H1 (cell line): ENCODE data around the gene C22orf23. TPM values are rescaled to one million over a fixed set of nuclear protein-coding genes. Genes with fewer than 3 reads are reported as not detected.
"Not testable (repeated sequence)": the region's sequence is repeated elsewhere in the genome, so short reads cannot be mapped to it uniquely, and the experiment has no call there.

Source experiments
- CTCF ChIA-PET: fragments of 300-600 bp; sonication (Branson Sonifier 250); formaldehyde crosslinking; loops from one replicate; lab custom pipeline; 2021; ENCODE audit not compliant: partially characterized antibody; lab: Charles Lee
- POLR2A ChIA-PET: fragments of 300-600 bp; sonication (Branson Sonifier 250); formaldehyde crosslinking; loops from one replicate; lab custom pipeline; 2021; ENCODE audit warnings: inconsistent platforms; ENCODE audit not compliant: partially characterized antibody; lab: Charles Lee
- DNase-seq, 2 experiments: peaks; one replicate each; pipeline versions ENCODE4 v3.0.0 to v3.0.0-alpha.2; 2010 to 2022; ENCODE audit warnings: low spot score in 2 of 2, low read depth in 1 of 2, mixed read lengths in 1 of 2
- FAIRE-seq: peaks from 2 replicates; lab custom pipeline; 2011; peaks lifted over from hg19 to GRCh38; lab: Jason Lieb, UNC
- H2AFZ ChIP-seq: 2 replicates; pipeline ENCODE4 v1.8.1; 2012; ENCODE audit warnings: low read length, inconsistent platforms
- H2AK5ac ChIP-seq: 2 replicates; pipeline ENCODE4 v1.6.1; 2013; ENCODE audit warnings: low read depth, low read length
- H2BK120ac ChIP-seq: replicated peaks from 2 replicates; pipeline ENCODE3; 2013; ENCODE audit warnings: low read depth, low read length, inconsistent platforms
- H2BK12ac ChIP-seq: 2 replicates; pipeline ENCODE4 v1.6.1; 2013; ENCODE audit warnings: low read depth, low read length
- H2BK15ac ChIP-seq: 2 replicates; pipeline ENCODE4 v1.6.1; 2013; ENCODE audit warnings: low read length
- H2BK20ac ChIP-seq: 2 replicates; pipeline ENCODE4 v1.6.1; 2013; ENCODE audit warnings: low read length
- H2BK5ac ChIP-seq: 2 replicates; pipeline ENCODE4 v1.6.1; 2013; ENCODE audit warnings: low read depth, low read length
- H3K14ac ChIP-seq: 2 replicates; pipeline ENCODE4 v1.6.1; 2013; ENCODE audit warnings: inconsistent platforms; ENCODE audit not compliant: insufficient read length
- H3K18ac ChIP-seq: 2 replicates; pipeline ENCODE4 v1.6.1; 2013; ENCODE audit warnings: low read length; ENCODE audit errors: extremely low read depth
- H3K23ac ChIP-seq: 2 replicates; pipeline ENCODE4 v1.6.1; 2013; ENCODE audit warnings: inconsistent platforms; ENCODE audit not compliant: insufficient read length
- H3K23me2 ChIP-seq: 2 replicates; pipeline ENCODE4 v1.6.1; 2013; ENCODE audit warnings: low read depth, low read length
- H3K27ac ChIP-seq: 2 replicates; pipeline ENCODE4 v1.6.1; 2011; ENCODE audit warnings: low read depth, low read length, inconsistent platforms
- H3K27me3 ChIP-seq, 4 experiments: replicated peaks in 1 of 4; 1 replicate in 1 of 4; 2 replicates in 3 of 4; pipeline versions ENCODE4 v1.6.1 to v1.8.1; 2011 to 2013; ENCODE audit warnings: low read length in 3 of 4, mild to moderate bottlenecking in 3 of 4, inconsistent platforms in 2 of 4, mixed read lengths in 2 of 4, moderate library complexity in 1 of 4; ENCODE audit not compliant: control insufficient read depth in 3 of 4, insufficient read depth in 3 of 4; ENCODE audit errors: extremely low read depth in 1 of 4
- H3K36me3 ChIP-seq, 4 experiments: 2 replicates each; pipeline versions ENCODE4 v1.6.1 to v1.8.1; 2011 to 2013; ENCODE audit warnings: mild to moderate bottlenecking in 4 of 4, low read length in 3 of 4, moderate library complexity in 2 of 4, control low read depth in 1 of 4, inconsistent platforms in 1 of 4; ENCODE audit not compliant: insufficient read depth in 4 of 4, control insufficient read depth in 2 of 4
- H3K4ac ChIP-seq: replicated peaks from 2 replicates; pipeline ENCODE3; 2013; ENCODE audit warnings: low read length, low read depth, mixed read lengths, inconsistent platforms; ENCODE audit not compliant: insufficient read length
- H3K4me1 ChIP-seq, 4 experiments: replicated peaks in 1 of 4; 1 replicate in 1 of 4; 2 replicates in 3 of 4; pipeline versions ENCODE4 v1.6.1 to v1.8.1; 2011 to 2013; ENCODE audit warnings: low read length in 3 of 4, inconsistent platforms in 2 of 4, mixed read lengths in 1 of 4; ENCODE audit not compliant: insufficient read depth in 4 of 4, control insufficient read depth in 3 of 4
- H3K4me2 ChIP-seq, 2 experiments: 2 replicates each; pipeline versions ENCODE4 v1.6.1 to v1.8.1; 2011 to 2013; ENCODE audit warnings: low read depth in 2 of 2, low read length in 2 of 2, control low read depth in 1 of 2, inconsistent platforms in 1 of 2, mild to moderate bottlenecking in 1 of 2; ENCODE audit not compliant: insufficient read depth in 1 of 2
- H3K4me3 ChIP-seq, 4 experiments: fragments of 200-600, 300-600 bp in 1 of 4; sonication (generic), shearing (Covaris generic), sonication (Bioruptor Twin) in 1 of 4; 2 replicates each; pipeline versions ENCODE4 v1.5.1 to v1.8.1; 2011 to 2016; ENCODE audit warnings: low read length in 4 of 4, low read depth in 3 of 4, control low read depth in 2 of 4, inconsistent platforms in 2 of 4, mild to moderate bottlenecking in 2 of 4, mixed read lengths in 1 of 4, moderate library complexity in 1 of 4; ENCODE audit not compliant: insufficient read depth in 2 of 4; ENCODE audit errors: extremely low read depth in 1 of 4
- H3K56ac ChIP-seq: replicated peaks from 2 replicates; pipeline ENCODE3; 2013; ENCODE audit warnings: low read depth, mild to moderate bottlenecking, mixed read lengths, low read length, inconsistent platforms; ENCODE audit not compliant: insufficient read length
- H3K79me1 ChIP-seq: 2 replicates; pipeline ENCODE4 v1.6.1; 2013; ENCODE audit warnings: low read depth, low read length, control low read depth
- H3K79me2 ChIP-seq, 2 experiments: 2 replicates each; pipeline versions ENCODE4 v1.6.1 to v1.8.1; 2012 to 2013; ENCODE audit warnings: low read length in 2 of 2, mild to moderate bottlenecking in 2 of 2, inconsistent platforms in 1 of 2; ENCODE audit not compliant: insufficient read depth in 2 of 2, control insufficient read depth in 1 of 2
- H3K9ac ChIP-seq, 4 experiments: replicated peaks in 1 of 4; 1 replicate in 1 of 4; 2 replicates in 3 of 4; pipeline versions ENCODE4 v1.6.1 to v1.8.1; 2011 to 2013; ENCODE audit warnings: low read depth in 3 of 4, low read length in 3 of 4, control low read depth in 2 of 4, mild to moderate bottlenecking in 2 of 4, moderate library complexity in 2 of 4, inconsistent platforms in 1 of 4; ENCODE audit errors: extremely low read depth in 1 of 4
- H3K9me3 ChIP-seq, 2 experiments: 2 replicates each; pipeline versions ENCODE4 v1.6.1 to v1.8.1; 2012 to 2013; ENCODE audit warnings: mild to moderate bottlenecking in 2 of 2, moderate library complexity in 2 of 2, control low read depth in 1 of 2, inconsistent platforms in 1 of 2, low read depth in 1 of 2, low read length in 1 of 2, mixed read lengths in 1 of 2; ENCODE audit not compliant: insufficient read depth in 2 of 2
- H4K20me1 ChIP-seq, 2 experiments: replicated peaks in 1 of 2; 2 replicates each; pipeline versions ENCODE3 to v1.8.1; 2011 to 2013; ENCODE audit warnings: inconsistent platforms in 2 of 2, low read length in 2 of 2, mild to moderate bottlenecking in 1 of 2; ENCODE audit not compliant: insufficient read depth in 2 of 2, control insufficient read depth in 1 of 2
- H4K5ac ChIP-seq: 2 replicates; pipeline ENCODE4 v1.6.1; 2013; ENCODE audit warnings: low read length, low read depth, mixed read lengths, inconsistent platforms; ENCODE audit not compliant: insufficient read length
- H4K8ac ChIP-seq: 2 replicates; pipeline ENCODE4 v1.8.0; 2013; ENCODE audit warnings: mild to moderate bottlenecking, moderate library complexity, low read length, inconsistent platforms; ENCODE audit not compliant: insufficient read depth; ENCODE audit errors: extremely low read depth
- H4K91ac ChIP-seq: replicated peaks from 2 replicates; pipeline ENCODE3; 2013; ENCODE audit warnings: low read length, mixed read lengths, inconsistent platforms; ENCODE audit not compliant: insufficient read length
- WGBS, 2 experiments: shearing (Covaris generic) in 1 of 2; methylation state at CpG; one replicate each; pipeline versions ENCODE4 v1.1.6 to v1.1.7; 2013 to 2015; ENCODE audit warnings: low lambda C conversion rate in 2 of 2, mixed read lengths in 2 of 2, inconsistent platforms in 1 of 2, low coverage in 1 of 2, missing lambda C conversion rate in 1 of 2; ENCODE audit not compliant: insufficient replicate concordance in 2 of 2, insufficient coverage in 1 of 2, insufficient read length in 1 of 2; ENCODE audit errors: extremely low coverage in 1 of 2, missing lambda C conversion rate in 1 of 2; 5-methylcytosine and 5-hydroxymethylcytosine counted together
- polyA plus RNA-seq, 7 experiments: library from polyadenylated mRNA; depleted of rRNA in 3 of 7; stranded (reverse) in 5 of 7; unstranded in 2 of 7; fragments of >200 nt in 5 of 7; fragments of 200-250 nt in 2 of 7; gene quantifications; 1 replicate in 5 of 7; 2 replicates in 1 of 7; 4 replicates in 1 of 7; pipeline versions ENCODE4 v1.2.1 to v1.2.3, GENCODE V29; 2011 to 2013; ENCODE audit warnings: missing spikeins in 2 of 7, mixed read lengths in 2 of 7
- total RNA-seq: library from RNA; stranded (reverse); fragmentation: NEBNext Ultra II Directional; extraction: Animal tissue kit (Norgen Biotek cat#: 25700); gene quantifications from 2 replicates; pipeline ENCODE4 v1.2.1, GENCODE V29; 2021

Gene C22orf23
- total and polyA plus RNA-seq, 2 of the 8 experiments (the other 6 are each of a cell fraction or from before 2014, with no cell fraction given), result 0.50 to 0.54 TPM

DNA sequence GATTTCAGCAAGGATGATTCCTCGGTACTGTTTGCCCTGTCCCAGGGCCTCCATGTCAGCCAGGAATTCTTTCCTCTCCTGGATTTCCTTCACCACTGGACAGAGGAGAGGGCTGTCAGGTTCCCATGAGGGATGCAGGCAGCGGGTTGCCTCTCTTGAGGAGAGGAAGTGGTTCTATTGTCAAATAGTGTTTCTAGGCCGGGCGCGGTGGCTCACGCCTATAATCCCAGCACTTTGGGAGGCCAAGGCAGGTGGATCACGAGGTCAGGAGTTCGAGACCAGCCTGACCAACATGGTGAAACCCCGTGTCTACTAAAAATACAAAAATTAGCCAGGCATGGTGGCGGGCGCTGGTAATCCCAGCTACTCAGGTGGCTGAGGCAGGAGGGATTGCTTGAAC is 9.0 kb downstream of the C22orf23 start:
- H4K20me1 ChIP-seq, H3K4me1 ChIP-seq, H3K27me3 ChIP-seq, FAIRE-seq, H4K5ac ChIP-seq, H4K8ac ChIP-seq, H3K4me3 ChIP-seq, H3K79me1 ChIP-seq, H3K4ac ChIP-seq, H2BK20ac ChIP-seq, H2BK5ac ChIP-seq, H3K36me3 ChIP-seq, H3K23ac ChIP-seq, H2AFZ ChIP-seq, H3K9ac ChIP-seq, H3K18ac ChIP-seq, H2BK120ac ChIP-seq, H3K23me2 ChIP-seq, H3K56ac ChIP-seq, H4K91ac ChIP-seq, H2AK5ac ChIP-seq, H3K4me2 ChIP-seq, H3K79me2 ChIP-seq, H2BK12ac ChIP-seq, DNase-seq, H3K9me3 ChIP-seq, H2BK15ac ChIP-seq, H3K14ac ChIP-seq, H3K27ac ChIP-seq: not testable (repeated sequence)
- 82% methylated on average over 10 of the region's 11 CpGs; no CpG with 5 or more reads in 1 of the 2 experiments for WGBS, 2 experiments
- CTCF ChIA-PET, result interaction anchor here (1.2 to 2.7 kb wide), 2 partner anchors 10 to 11 kb away, joined by 3 to 9 read pairs; no protein-coding TSS in a partner anchor
- POLR2A ChIA-PET, result interaction anchor here (1.0 kb wide), 1 partner anchor 10 kb away, joined by 5 read pairs; no protein-coding TSS in a partner anchor
